Measurements from ENCODE around the gene MYO6. TPM values are rescaled to one million over a fixed set of nuclear protein-coding genes. Genes with fewer than 3 reads are reported as not detected.

The MYO6 gene
- total and polyA plus RNA-seq, 8 donors = 14.6 to 80.4 (median 35.0) TPM

- Histone ChIP-seq H3K36me3 (peaks cover 0 to 22% (median 11%) of the 10 kb centered on the region in 4 donors), H3K9me3 (no peaks in the 10 kb centered on the region), H3K27ac (no peak overlapping the region), H3K4me3 (no peak overlapping the region), H3K4me1 (no peaks in the 10 kb centered on the region), H3K27me3 (no peaks in the 10 kb centered on the region)
- TF ChIP-seq EP300 (IDR thresholded peaks at IDR 0.05) = no peak
- no peak for TF ChIP-seq POLR2AphosphoS5 (IDR thresholded peaks at IDR 0.05)
- no peak for TF ChIP-seq CTCF (IDR thresholded peaks at IDR 0.05)
- no peak for TF ChIP-seq POLR2A (IDR thresholded peaks at IDR 0.05)
- WGBS, 5 donors = 93 to 100% (median 98%) methylated on average over 1 of the region's 1 CpG
- no peak for DNase-seq
- intact Hi-C loops (cut with DNase I; ENCODE audit: low total_unique reads) = no loop called here
Observed at GRCh38 chr6:75827163-75827562, 78.1 kb downstream of the MYO6 start.

GRCh38 chr6:75830959-75831885, 82.2 kb downstream of the MYO6 start:
- no peak overlapping the region for H3K27ac ChIP-seq
- TF ChIP-seq EP300 (IDR thresholded peaks at IDR 0.05) = no peak
- WGBS, 5 donors = 87 to 91% (median 90%) methylated on average over 12 of the region's 12 CpGs

GRCh38 chr6:75834447-75834846, 85.4 kb downstream of the MYO6 start:
- Histone ChIP-seq H3K27me3 (no peaks in the 10 kb centered on the region), H3K4me3 (no peak overlapping the region), H3K27ac (no peak overlapping the region), H3K36me3 (peaks cover 3 to 69% (median 49%) of the 10 kb centered on the region in 4 donors), H3K4me1 (no peaks in the 10 kb centered on the region), H3K9me3 (no peaks in the 10 kb centered on the region)
- TF ChIP-seq CTCF (IDR thresholded peaks at IDR 0.05) (no peak), POLR2AphosphoS5 (IDR thresholded peaks at IDR 0.05) (no peak), POLR2A (IDR thresholded peaks at IDR 0.05) (no peak), EP300 (IDR thresholded peaks at IDR 0.05) (no peak)
- no peak for DNase-seq
- intact Hi-C loops (cut with DNase I; ENCODE audit: low total_unique reads) = no loop called here

More at GRCh38 chr6:75830959-75831885, 82.2 kb downstream of the MYO6 start:
- Histone ChIP-seq H3K9me3 (no peaks in the 10 kb centered on the region), H3K4me3 (no peak overlapping the region), H3K36me3 (peaks cover 3 to 55% (median 38%) of the 10 kb centered on the region in 4 donors), H3K4me1 (no peaks in the 10 kb centered on the region), H3K27me3 (no peaks in the 10 kb centered on the region)
- intact Hi-C loops (cut with DNase I; ENCODE audit: low total_unique reads) = no loop called here
- DNase-seq = no peak

- peaks cover 0 to 44% (median 22%) of the 10 kb centered on the region in 4 donors for H3K36me3 ChIP-seq
- WGBS, 5 donors = 85 to 92% (median 88%) methylated on average over 4 of the region's 4 CpGs
- intact Hi-C loops (cut with DNase I; ENCODE audit: low total_unique reads) = no loop called here
Observed at GRCh38 chr6:75842191-75842590, 93.2 kb downstream of the MYO6 start.

More at GRCh38 chr6:75842191-75842590, 93.2 kb downstream of the MYO6 start:
- no peak for DNase-seq
- Histone ChIP-seq H3K4me3 (no peak overlapping the region), H3K9me3 (no peaks in the 10 kb centered on the region), H3K27me3 (no peaks in the 10 kb centered on the region), H3K4me1 (no peaks in the 10 kb centered on the region), H3K27ac (no peak overlapping the region)
- TF ChIP-seq CTCF (IDR thresholded peaks at IDR 0.05) (no peak), EP300 (IDR thresholded peaks at IDR 0.05) (no peak), POLR2AphosphoS5 (IDR thresholded peaks at IDR 0.05) (no peak), POLR2A (IDR thresholded peaks at IDR 0.05) (no peak)

Data from stomach (tissue), 9 donors.